ENCODE measurements around the gene PLSCR4. TPM values are rescaled to one million over a fixed set of nuclear protein-coding genes. Genes with fewer than 3 reads are reported as not detected.

PLSCR4 gene
- total and polyA plus RNA-seq, 2 experiments from 2014 or later = 40.3 to 63.4 TPM

DNA sequence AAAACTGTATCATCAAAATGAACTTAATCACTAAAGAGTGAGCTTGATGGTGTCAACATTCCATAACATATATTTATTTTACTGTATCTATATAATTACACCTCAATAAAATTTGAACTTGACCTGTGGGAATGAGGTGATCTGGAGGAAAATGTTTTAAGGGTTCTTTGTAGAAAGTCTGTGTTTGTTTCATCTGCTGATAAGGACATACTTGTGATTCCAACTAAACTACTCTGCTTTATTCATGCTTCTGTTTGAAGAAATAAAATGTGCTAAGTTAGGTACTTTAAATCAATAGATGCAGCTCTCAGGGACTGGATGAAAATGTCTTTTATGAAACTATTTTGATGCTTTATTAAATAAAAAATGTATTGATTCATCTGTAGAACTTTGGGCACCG, 78.3 kb downstream of the PLSCR4 start:
- H4K20me1 ChIP-seq (ENCODE audit: insufficient read depth) = no peaks in the 10 kb centered on the region

DNA sequence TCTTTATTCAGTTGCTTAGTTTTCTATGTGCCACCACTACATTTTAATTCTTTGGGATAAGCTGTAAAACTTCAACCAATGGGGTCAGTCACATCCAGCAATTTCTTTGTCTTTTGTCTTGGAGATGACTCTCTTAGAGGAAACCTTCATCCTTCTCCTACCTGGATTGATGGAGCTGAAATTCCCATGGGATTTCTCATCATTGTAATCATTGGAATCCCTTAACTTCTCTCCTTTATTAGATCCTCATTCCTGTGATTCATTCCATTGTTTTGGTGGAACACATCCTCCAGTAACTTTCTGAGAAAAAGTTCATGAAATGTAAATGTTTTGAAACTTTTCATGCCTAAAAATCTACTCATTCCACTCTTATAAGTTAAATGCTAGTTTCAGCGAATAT, 80.3 kb downstream of the PLSCR4 start:
- no peak for DNase-seq
- Histone ChIP-seq H3K27me3 (replicated peaks; ENCODE audit: insufficient read depth) (no peaks in the 10 kb centered on the region), H3K4me1 (ENCODE audit: insufficient read depth) (peaks cover 28% of the 10 kb centered on the region), H3K79me2 (ENCODE audit: insufficient read depth) (no peaks in the 10 kb centered on the region), H3F3A (ENCODE audit: insufficient read depth) (peaks cover 20% of the 10 kb centered on the region), H3K4me3 (no peak overlapping the region), H3K9me2 (ENCODE audit: insufficient read depth) (no peaks in the 10 kb centered on the region), H3K4me2 (ENCODE audit: unreplicated experiment) (no peak overlapping the region), H4K20me1 (ENCODE audit: insufficient read depth) (no peaks in the 10 kb centered on the region), H3K27ac (no peak overlapping the region), H3K9me3 (ENCODE audit: low read depth) (no peaks in the 10 kb centered on the region), H3K36me3 (ENCODE audit: low read depth) (no peaks in the 10 kb centered on the region), H3K9ac (no peak overlapping the region), H2AFZ (no peak overlapping the region)
- WGBS, 2 experiments (ENCODE audit: low coverage in 1 of 2, low lambda C conversion rate in 2 of 2, missing lambda C conversion rate in 2 of 2) = 86 to 91% methylated on average over 1 of the region's 1 CpG
- in situ Hi-C loops (cut with MboI) = loop anchor here (10.0 to 25.0 kb wide), 2 partner anchors 106 to 383 kb away; no protein-coding TSS in a partner anchor
- no peak for TF ChIP-seq EZH2phosphoT487 (IDR thresholded peaks at IDR 0.05; ENCODE audit: insufficient read depth, low read depth)
- TF ChIP-seq EZH2 (IDR thresholded peaks at IDR 0.05; ENCODE audit: insufficient read depth, poor library complexity, severe bottlenecking) = no peak

More for the DNA sequence above, 78.3 kb downstream of the PLSCR4 start:
- no peaks in the 10 kb centered on the region for H3K9me3 ChIP-seq (ENCODE audit: low read depth)
- WGBS, 2 experiments (ENCODE audit: low coverage in 1 of 2, low lambda C conversion rate in 2 of 2, missing lambda C conversion rate in 2 of 2) = 87 to 90% methylated on average over 1 of the region's 1 CpG
- H3K4me3 ChIP-seq = no peak overlapping the region
- TF ChIP-seq EZH2phosphoT487 (IDR thresholded peaks at IDR 0.05; ENCODE audit: insufficient read depth, low read depth) = no peak
- no peak for TF ChIP-seq EZH2 (IDR thresholded peaks at IDR 0.05; ENCODE audit: insufficient read depth, poor library complexity, severe bottlenecking)
- no peaks in the 10 kb centered on the region for H3K79me2 ChIP-seq (ENCODE audit: insufficient read depth)
- no peak for DNase-seq
- no peaks in the 10 kb centered on the region for H3K9me2 ChIP-seq (ENCODE audit: insufficient read depth)
- in situ Hi-C loops (cut with MboI) = loop anchor here (10.0 to 25.0 kb wide), 2 partner anchors 108 to 385 kb away; no protein-coding TSS in a partner anchor
- no peaks in the 10 kb centered on the region for H3K27me3 ChIP-seq (replicated peaks; ENCODE audit: insufficient read depth)
- H3F3A ChIP-seq (ENCODE audit: insufficient read depth) = peaks cover 7% of the 10 kb centered on the region; the same call in 1 of the 2 replicates
- H3K4me1 ChIP-seq (ENCODE audit: insufficient read depth) = peaks cover 10% of the 10 kb centered on the region
- H3K9ac ChIP-seq = no peak overlapping the region
- H3K4me2 ChIP-seq (ENCODE audit: unreplicated experiment) = no peak overlapping the region
- no peak overlapping the region for H2AFZ ChIP-seq
- H3K27ac ChIP-seq = no peak overlapping the region
- no peaks in the 10 kb centered on the region for H3K36me3 ChIP-seq (ENCODE audit: low read depth)

DNA sequence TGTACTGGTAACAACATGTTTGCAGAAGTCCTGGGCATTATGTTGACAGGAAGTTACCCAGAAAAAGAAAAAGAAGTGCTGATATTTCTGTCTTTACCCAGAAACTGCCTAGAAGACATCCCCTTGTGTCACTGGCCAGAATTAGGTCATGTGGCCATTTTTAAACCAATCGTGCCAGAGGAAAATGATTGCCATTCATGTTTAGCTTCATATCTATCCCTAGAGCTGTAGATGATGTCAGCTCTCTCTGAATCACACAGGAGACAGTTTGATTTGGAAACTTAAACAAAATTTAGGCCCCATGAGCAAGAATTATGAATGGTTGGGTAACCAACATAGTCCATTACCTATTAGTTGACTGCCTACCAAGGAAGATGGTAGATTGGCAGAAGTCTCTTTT, 81.0 kb downstream of the PLSCR4 start:
- TF ChIP-seq EZH2phosphoT487 (IDR thresholded peaks at IDR 0.05; ENCODE audit: insufficient read depth, low read depth) = no peak
- TF ChIP-seq EZH2 (IDR thresholded peaks at IDR 0.05; ENCODE audit: insufficient read depth, poor library complexity, severe bottlenecking) = no peak
- Histone ChIP-seq H3K9ac (no peak overlapping the region), H3K27me3 (replicated peaks; ENCODE audit: insufficient read depth) (no peaks in the 10 kb centered on the region), H3K4me3 (no peak overlapping the region), H3K9me3 (ENCODE audit: low read depth) (no peaks in the 10 kb centered on the region), H3K36me3 (ENCODE audit: low read depth) (no peaks in the 10 kb centered on the region), H3F3A (ENCODE audit: insufficient read depth) (peaks cover 27% of the 10 kb centered on the region), H3K4me1 (ENCODE audit: insufficient read depth) (peaks cover 35% of the 10 kb centered on the region), H3K9me2 (ENCODE audit: insufficient read depth) (no peaks in the 10 kb centered on the region), H3K4me2 (ENCODE audit: unreplicated experiment) (no peak overlapping the region), H3K79me2 (ENCODE audit: insufficient read depth) (no peaks in the 10 kb centered on the region), H4K20me1 (ENCODE audit: insufficient read depth) (no peaks in the 10 kb centered on the region), H3K27ac (no peak overlapping the region), H2AFZ (no peak overlapping the region)
- 94 to 100% methylated on average over 1 of the region's 1 CpG for WGBS, 2 experiments (ENCODE audit: low coverage in 1 of 2, low lambda C conversion rate in 2 of 2, missing lambda C conversion rate in 2 of 2)
- in situ Hi-C loops (cut with MboI) = loop anchor here (10.0 to 25.0 kb wide), 2 partner anchors 105 to 383 kb away; no protein-coding TSS in a partner anchor
- DNase-seq = no peak

DNA sequence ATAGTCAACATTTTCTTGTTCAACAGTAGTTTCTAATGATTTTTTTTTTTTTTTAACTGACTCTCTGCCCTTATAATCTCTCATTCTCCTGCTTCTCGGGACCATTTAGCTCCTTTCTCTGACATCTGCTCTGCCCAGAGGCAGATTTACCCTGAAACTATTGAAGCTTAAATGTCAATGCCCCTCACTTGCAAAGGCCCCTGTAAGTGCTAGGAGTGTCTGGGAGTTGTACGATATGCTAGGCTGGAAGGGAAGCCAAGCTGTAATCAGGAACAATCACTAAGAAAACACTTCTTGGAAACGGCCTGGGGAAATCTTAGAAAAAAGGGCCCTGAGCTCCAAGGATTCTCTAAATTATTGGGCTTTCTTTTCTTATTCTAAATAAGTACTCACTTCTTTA, 84.1 kb downstream of the PLSCR4 start:
- TF ChIP-seq EZH2phosphoT487 (IDR thresholded peaks at IDR 0.05; ENCODE audit: insufficient read depth, low read depth) = no peak
- TF ChIP-seq EZH2 (IDR thresholded peaks at IDR 0.05; ENCODE audit: insufficient read depth, poor library complexity, severe bottlenecking) = no peak
- Histone ChIP-seq H3K9ac (peak overlapping the region; percentile 59), H3K27me3 (replicated peaks; ENCODE audit: insufficient read depth) (no peaks in the 10 kb centered on the region), H2AFZ (no peak overlapping the region), H3K9me3 (ENCODE audit: low read depth) (no peaks in the 10 kb centered on the region), H3K4me3 (peak overlapping the region; percentile 37), H3K27ac (peak overlapping the region; percentile 91), H3K4me1 (ENCODE audit: insufficient read depth) (peaks cover 55% of the 10 kb centered on the region), H3K36me3 (ENCODE audit: low read depth) (no peaks in the 10 kb centered on the region), H3K4me2 (ENCODE audit: unreplicated experiment) (peak overlapping the region; percentile 66), H3K79me2 (ENCODE audit: insufficient read depth) (peaks cover 11% of the 10 kb centered on the region; the same call in 1 of the 2 replicates), H4K20me1 (ENCODE audit: insufficient read depth) (no peaks in the 10 kb centered on the region), H3F3A (ENCODE audit: insufficient read depth) (peaks cover 55% of the 10 kb centered on the region), H3K9me2 (ENCODE audit: insufficient read depth) (no peaks in the 10 kb centered on the region)
- in situ Hi-C loops (cut with MboI) = loop anchor here (25.0 kb wide), 1 partner anchor 380 kb away; no protein-coding TSS in a partner anchor
- 6% methylated on average over 3 of the region's 3 CpGs for WGBS, 2 experiments (ENCODE audit: low coverage in 1 of 2, low lambda C conversion rate in 2 of 2, missing lambda C conversion rate in 2 of 2)
- peak; percentile 59 for DNase-seq
